H1 (cell line): ENCODE data around the gene CYP4F11. TPM values are rescaled to one million over a fixed set of nuclear protein-coding genes. Genes with fewer than 3 reads are reported as not detected.

Experiments used
- polyA plus RNA-seq, 7 experiments: library from polyadenylated mRNA; depleted of rRNA in 3 of 7; stranded (reverse) in 5 of 7; unstranded in 2 of 7; fragments of >200 nt in 5 of 7; fragments of 200-250 nt in 2 of 7; gene quantifications; 1 replicate in 5 of 7; 2 replicates in 1 of 7; 4 replicates in 1 of 7; pipeline versions ENCODE4 v1.2.1 to v1.2.3, GENCODE V29; 2011 to 2013; ENCODE audit warnings: missing spikeins in 2 of 7, mixed read lengths in 2 of 7
- small RNA-seq: library from polyadenylated mRNA; stranded (forward); fragments of <200 nt; extraction: miRNeasy Mini kit (QIAGEN cat#:217004); gene quantifications from one replicate; pipeline ENCODE3, GENCODE V24; 2013; ENCODE audit not compliant: insufficient read depth
- total RNA-seq: library from RNA; stranded (reverse); fragmentation: NEBNext Ultra II Directional; extraction: Animal tissue kit (Norgen Biotek cat#: 25700); gene quantifications from 2 replicates; pipeline ENCODE4 v1.2.1, GENCODE V29; 2021

The CYP4F11 gene
- total and polyA plus RNA-seq, 2 of the 8 experiments (the other 6 are each of a cell fraction or from before 2014, with no cell fraction given) = not detected

Small RNA genes lying within 50 kb of the gene (small RNA-seq; reads per million reads assigned to genes)
- gene CYP4F36P = not detected

Other genes starting within 250 kb of the CYP4F11 start
- not detected in 2 replicates for gene OR10H2, start 206.5 kb downstream of the CYP4F11 start, total RNA-seq
- gene OR10H2, start 206.5 kb downstream of the CYP4F11 start, polyA plus RNA-seq (2011; rRNA removed) = not detected in 2 replicates
- not detected in 2 replicates for gene OR10H3, start 196.5 kb downstream of the CYP4F11 start, total RNA-seq
- gene OR10H3, start 196.5 kb downstream of the CYP4F11 start, polyA plus RNA-seq (2011; rRNA removed) = not detected in 2 replicates
- not detected in 2 replicates for gene OR10H5, start 146.9 kb downstream of the CYP4F11 start, total RNA-seq
- gene OR10H5, start 146.9 kb downstream of the CYP4F11 start, polyA plus RNA-seq (2011; rRNA removed) = not detected in 2 replicates
- not detected in 2 replicates for gene OR10H1, start 118.9 kb downstream of the CYP4F11 start, total RNA-seq
- gene OR10H1, start 118.9 kb downstream of the CYP4F11 start, polyA plus RNA-seq (2011; rRNA removed) = not detected in 2 replicates
- not detected in 2 replicates for gene CYP4F2, start 36.5 kb downstream of the CYP4F11 start, total RNA-seq
- gene CYP4F2, start 36.5 kb downstream of the CYP4F11 start, polyA plus RNA-seq (2011; rRNA removed) = not detected in 2 replicates
- gene OR10H4, start 14.5 kb upstream of the CYP4F11 start, total RNA-seq = not detected in 2 replicates
- gene OR10H4, start 14.5 kb upstream of the CYP4F11 start, polyA plus RNA-seq (2011; rRNA removed) = not detected in 2 replicates
- 348 and 359 TPM in 2 replicates for gene TPM4, start 142.0 kb upstream of the CYP4F11 start, total RNA-seq
- 119 and 160 TPM in 2 replicates for gene TPM4, start 142.0 kb upstream of the CYP4F11 start, polyA plus RNA-seq (2011; rRNA removed)
- 90.1 and 97.0 TPM in 2 replicates for gene RAB8A, start 177.4 kb upstream of the CYP4F11 start, total RNA-seq
- 52.4 and 65.8 TPM in 2 replicates for gene RAB8A, start 177.4 kb upstream of the CYP4F11 start, polyA plus RNA-seq (2011; rRNA removed)
- gene HSH2D, start 209.2 kb upstream of the CYP4F11 start, total RNA-seq = 0.67 and 0.75 TPM in 2 replicates
- gene HSH2D, start 209.2 kb upstream of the CYP4F11 start, polyA plus RNA-seq (2011; rRNA removed) = 1.6 and 2.2 TPM in 2 replicates
- gene CIB3, start 239.0 kb upstream of the CYP4F11 start, total RNA-seq = not detected in 2 replicates
- not detected in 2 replicates for gene CIB3, start 239.0 kb upstream of the CYP4F11 start, polyA plus RNA-seq (2011; rRNA removed)